Keratinocyte (primary cell): ENCODE data around the gene ERI3.

Experiments
- EZH2 ChIP-seq: IDR thresholded peaks from one replicate; pipeline ENCODE4 v1.6.1; 2012; ENCODE audit warnings: inconsistent platforms, mild to moderate bottlenecking, low read length, moderate library complexity
- TF ChIP-seq, protein P1 (sequence below), 3 experiments: IDR thresholded peaks in 1 of 3; conservative IDR thresholded peaks in 1 of 3; optimal IDR thresholded peaks in 1 of 3; 2 replicates in 2 of 3; 3 replicates in 1 of 3; pipeline versions ENCODE3 to v1.5.1; 2011; ENCODE audit warnings: low read length in 3 of 3, mild to moderate bottlenecking in 3 of 3, moderate library complexity in 2 of 3, control low read depth in 1 of 3, inconsistent platforms in 1 of 3; ENCODE audit not compliant: insufficient read depth in 2 of 3; ENCODE audit errors: extremely low read depth in 1 of 3

DNA sequence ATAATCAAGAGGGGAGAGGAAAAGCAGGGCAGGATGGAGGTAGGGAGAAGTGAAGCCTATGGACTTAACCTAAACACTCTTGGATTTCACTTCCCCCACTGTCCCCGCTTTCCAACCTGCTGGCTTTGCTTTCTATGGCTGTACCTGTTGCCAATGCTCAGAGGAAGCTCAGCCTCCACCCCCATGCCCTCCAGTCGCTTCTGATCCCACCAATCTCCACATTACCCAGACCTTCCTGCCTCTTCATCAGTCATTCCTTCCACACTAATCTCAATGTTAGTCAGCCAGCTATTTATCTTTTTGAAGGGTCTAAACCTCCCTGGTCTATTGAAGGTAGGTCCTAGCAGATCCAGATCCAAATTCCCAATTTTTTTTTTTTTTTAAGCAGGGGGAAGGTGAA lies 24.1 kb downstream of the ERI3 start:
- TF ChIP-seq, protein P1, sequence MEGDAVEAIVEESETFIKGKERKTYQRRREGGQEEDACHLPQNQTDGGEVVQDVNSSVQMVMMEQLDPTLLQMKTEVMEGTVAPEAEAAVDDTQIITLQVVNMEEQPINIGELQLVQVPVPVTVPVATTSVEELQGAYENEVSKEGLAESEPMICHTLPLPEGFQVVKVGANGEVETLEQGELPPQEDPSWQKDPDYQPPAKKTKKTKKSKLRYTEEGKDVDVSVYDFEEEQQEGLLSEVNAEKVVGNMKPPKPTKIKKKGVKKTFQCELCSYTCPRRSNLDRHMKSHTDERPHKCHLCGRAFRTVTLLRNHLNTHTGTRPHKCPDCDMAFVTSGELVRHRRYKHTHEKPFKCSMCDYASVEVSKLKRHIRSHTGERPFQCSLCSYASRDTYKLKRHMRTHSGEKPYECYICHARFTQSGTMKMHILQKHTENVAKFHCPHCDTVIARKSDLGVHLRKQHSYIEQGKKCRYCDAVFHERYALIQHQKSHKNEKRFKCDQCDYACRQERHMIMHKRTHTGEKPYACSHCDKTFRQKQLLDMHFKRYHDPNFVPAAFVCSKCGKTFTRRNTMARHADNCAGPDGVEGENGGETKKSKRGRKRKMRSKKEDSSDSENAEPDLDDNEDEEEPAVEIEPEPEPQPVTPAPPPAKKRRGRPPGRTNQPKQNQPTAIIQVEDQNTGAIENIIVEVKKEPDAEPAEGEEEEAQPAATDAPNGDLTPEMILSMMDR (optimal IDR thresholded peaks at IDR 0.05 in 1 of 3, IDR thresholded peaks at IDR 0.05 in 1 of 3, conservative IDR thresholded peaks at IDR 0.05 in 1 of 3; ENCODE audit: extremely low read depth in 1 of 3, insufficient read depth in 2 of 3, low read length in 3 of 3), result no peak
- TF ChIP-seq EZH2, result no peak
